ENCODE measurements around the gene STOML1.
"Not testable (repeated sequence)": the region's sequence is repeated elsewhere in the genome, so short reads cannot be mapped to it uniquely, and the experiment has no call there.

STOML1 gene

DNA sequence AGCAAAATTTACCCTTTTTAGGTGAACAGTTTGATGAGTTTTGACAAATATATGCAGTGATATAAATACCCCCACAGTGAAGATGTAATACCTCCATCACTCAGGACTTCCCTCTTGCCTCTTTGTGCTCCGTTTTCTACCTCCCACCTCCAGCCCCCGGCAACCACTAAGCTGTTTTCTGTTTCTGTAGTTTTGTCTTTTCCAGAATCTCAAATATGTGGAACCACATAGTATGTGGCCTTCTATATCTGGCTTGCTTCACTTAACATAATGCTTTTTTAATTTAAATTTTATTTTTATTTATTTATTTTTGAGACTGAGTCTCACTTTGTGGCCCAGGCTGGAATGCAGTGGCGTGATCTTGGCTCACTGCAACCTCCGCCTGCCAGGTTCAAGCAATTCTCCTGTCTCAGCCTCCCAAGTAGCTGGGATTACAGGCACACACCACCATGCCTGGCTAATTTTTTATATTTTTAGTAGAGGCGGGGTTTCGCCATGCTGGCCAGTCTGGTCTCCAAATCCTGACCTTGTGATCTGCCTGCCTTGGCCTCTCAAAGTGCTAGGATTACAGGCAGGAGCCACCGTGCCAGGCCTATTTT is 31.5 kb downstream of the STOML1 start:
- DNase-seq (ENCODE audit: low spot score), result not testable (repeated sequence)

GRCh38 chr15:73959801-73960200 is 32.3 kb downstream of the STOML1 start:
- no peak for DNase-seq (ENCODE audit: low spot score)

DNA sequence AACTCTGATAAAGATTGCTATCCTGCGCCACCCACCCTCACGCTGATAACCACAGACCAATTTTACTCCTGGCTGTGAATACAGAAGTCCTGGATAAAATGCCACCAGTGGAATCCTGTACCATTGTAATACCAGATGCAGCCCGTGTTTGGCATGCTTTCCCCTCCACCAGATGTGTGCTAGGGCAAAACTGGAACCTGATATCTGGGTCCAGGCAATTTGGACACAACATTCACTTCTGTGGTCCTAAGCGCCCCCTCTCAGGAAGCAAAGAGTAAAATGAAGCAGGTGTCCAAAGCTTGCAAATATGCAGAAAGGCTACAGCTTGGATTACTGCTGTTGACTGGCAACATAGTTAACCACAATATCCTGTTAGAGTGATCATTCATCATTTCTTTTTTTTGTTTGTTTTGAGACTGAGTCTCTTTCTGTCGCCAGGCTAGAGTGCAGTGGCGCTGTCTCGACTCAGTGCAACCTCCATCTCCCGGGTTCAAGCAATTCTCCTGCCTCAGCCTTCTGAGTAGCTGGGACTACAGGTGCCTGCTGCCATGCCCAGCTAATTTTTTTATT is 33.0 kb downstream of the STOML1 start:
- DNase-seq (ENCODE audit: low spot score), result peak; percentile 48

DNA sequence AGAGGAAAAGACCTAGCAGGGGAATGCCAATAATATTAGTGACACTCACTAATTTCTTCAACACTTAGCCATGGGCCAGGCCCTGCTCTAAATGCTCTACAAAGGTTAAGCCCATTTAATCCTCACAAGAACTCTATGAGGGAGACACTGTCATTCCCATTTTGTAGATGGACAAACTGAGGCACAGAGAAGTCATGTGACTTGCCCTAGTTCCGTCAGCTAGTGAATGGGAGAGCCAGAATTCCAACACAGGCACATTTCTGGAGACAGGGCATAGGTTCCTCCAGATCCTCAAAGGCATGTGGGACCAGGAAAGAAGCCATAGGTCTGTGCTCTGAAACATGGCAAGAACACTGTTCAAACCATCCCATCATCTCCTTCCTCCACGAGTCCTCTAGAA is 34.3 kb downstream of the STOML1 start:
- no peak for DNase-seq (ENCODE audit: low spot score)

DNA sequence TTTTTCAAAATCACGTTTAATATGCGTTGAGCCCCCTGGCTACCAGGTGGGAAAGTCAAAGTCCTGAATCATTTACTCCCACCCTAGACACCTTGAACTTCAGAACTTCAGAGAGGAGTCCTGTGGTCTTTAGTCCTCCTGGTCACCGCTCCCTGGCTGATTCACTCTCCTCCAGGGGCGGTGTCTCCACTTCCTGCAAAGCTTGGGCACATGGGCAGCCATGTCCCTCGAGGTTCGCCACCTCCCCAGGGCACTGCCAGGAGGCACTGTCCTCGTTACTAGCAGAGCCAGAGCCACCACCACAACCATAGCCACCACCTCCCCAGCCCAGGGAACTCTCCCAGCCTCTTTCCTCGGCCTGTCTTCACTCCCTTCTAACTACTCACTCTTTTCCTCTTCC is 34.8 kb downstream of the STOML1 start:
- no peak for DNase-seq (ENCODE audit: low spot score)

DNA sequence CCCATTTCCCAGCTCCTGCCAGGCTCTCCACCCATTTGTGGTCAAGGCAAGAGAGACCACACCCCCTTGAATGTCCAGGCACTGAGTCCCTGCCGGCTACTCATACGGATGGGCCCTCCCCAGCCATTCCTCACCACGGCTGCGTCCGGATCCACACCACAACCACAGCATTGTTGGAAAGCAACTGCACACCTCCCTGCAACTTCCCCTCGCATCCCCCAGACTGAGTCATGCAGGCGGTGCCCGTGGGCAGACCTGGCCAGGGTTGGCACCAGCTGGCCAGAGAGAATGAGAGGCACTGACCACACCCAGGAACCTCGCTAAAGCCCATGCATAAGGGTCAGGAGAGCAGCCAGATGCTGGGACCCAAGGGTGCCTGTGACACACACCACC is 35.4 kb downstream of the STOML1 start:
- DNase-seq (ENCODE audit: low spot score), result no peak

DNA sequence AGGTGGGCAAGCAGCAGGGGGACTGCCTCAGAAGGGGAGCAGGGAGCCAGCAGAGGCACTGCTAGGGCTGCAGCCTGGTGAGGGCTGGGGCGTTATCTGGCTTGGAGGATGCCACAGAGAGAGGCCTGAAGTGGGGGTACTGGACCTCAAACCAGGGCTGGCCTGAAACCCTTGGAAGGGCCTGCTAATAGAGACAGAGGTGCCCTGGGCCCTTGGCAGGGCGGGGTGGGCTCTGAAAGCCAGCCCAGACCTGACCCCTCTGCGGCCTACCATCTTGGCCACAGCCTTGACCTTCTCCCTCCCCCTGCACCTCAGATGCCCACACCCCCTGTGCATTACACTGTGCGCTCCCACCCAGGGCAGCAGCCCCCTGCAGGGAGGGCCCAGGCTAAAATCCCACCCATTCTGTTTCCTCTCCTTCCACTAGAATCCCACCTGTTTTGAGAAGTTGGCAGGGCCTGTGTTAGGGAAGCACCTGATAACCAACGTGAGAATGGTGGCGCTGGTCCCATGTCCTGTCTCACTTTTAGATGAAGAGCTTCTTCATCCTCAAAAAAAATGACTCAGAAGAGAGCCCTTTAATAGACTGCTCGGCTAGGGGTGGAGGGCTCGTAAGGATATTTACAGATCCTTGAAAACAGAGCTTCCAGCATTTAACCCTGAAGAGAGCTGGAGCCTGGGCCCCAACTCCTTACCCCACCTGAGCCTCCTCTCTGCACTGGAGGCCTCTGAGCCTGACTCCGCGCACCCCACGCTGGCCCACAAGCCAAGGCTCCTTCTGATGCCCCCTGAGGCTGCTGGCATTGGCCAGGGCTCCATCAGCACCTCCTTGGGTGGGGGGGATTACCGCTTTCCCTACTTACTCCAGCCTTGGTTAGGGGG is 36.0 kb downstream of the STOML1 start:
- no peak for DNase-seq (ENCODE audit: low spot score)

DNA sequence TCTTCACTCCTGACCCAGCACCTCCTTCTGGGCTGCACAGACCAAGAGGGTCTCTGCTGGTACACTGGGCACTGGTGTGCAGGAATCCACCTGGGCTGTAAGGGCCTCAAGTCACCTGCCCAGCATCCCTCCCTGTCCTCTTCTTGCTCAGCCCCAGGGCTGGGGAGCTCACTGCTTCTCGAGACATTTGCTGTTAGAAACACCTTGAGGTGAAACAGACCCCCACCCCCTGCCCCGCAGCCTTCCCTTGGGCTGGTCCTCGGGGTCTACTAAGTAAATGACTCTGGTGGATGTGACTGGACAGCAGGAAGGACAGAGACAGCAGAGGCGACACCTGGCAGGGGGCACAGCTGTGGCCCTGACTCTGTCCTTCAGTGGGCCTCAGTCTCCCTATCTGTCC is 36.8 kb downstream of the STOML1 start:
- DNase-seq (ENCODE audit: low spot score), result no peak

DNA sequence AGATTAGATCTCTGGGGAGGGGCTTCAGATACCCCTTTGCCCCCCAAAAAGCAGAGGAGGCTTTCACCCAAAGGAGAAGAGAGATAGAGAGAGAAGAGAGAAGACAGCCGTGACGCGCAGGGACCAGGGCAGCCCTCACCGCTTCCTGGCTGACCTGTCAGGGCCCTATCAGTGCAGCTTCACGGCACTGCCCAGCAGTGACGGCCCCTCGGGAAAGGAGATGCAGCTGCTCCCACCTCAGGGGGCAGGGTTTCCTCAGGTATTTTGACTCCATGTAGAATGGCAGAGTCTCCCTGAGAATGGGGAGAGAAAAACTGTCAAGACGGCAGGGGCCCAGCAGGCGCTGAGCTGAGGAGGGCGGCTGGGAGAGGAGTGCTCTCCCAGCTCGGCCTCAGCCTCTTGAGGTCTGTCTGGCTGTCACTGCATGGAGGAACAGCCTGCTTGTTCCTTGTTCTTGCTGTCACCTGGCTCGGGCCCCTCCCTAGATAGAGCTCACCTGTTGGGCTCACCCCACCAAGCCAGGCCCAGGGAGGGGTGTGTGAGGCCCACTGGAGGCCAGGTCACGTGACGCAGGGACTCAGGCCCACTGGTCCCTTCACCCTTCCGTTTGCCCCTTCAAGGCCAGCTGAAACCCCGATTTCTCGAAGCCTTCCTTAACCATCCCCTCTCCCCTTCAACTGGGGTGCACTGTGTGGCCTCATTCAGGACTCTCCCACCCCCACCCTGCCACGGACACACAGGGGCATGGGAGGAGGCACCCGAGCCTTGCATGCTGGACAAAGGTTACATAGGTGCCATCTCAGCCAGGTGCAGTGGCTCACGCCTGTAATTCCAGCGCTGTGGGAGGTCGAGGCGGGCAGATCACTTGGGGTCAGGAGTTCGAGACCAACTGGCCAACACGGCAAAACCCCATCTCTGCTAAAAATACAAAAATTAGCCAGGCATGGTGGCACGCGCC is 37.6 kb downstream of the STOML1 start:
- no peak for DNase-seq (ENCODE audit: low spot score)

DNA sequence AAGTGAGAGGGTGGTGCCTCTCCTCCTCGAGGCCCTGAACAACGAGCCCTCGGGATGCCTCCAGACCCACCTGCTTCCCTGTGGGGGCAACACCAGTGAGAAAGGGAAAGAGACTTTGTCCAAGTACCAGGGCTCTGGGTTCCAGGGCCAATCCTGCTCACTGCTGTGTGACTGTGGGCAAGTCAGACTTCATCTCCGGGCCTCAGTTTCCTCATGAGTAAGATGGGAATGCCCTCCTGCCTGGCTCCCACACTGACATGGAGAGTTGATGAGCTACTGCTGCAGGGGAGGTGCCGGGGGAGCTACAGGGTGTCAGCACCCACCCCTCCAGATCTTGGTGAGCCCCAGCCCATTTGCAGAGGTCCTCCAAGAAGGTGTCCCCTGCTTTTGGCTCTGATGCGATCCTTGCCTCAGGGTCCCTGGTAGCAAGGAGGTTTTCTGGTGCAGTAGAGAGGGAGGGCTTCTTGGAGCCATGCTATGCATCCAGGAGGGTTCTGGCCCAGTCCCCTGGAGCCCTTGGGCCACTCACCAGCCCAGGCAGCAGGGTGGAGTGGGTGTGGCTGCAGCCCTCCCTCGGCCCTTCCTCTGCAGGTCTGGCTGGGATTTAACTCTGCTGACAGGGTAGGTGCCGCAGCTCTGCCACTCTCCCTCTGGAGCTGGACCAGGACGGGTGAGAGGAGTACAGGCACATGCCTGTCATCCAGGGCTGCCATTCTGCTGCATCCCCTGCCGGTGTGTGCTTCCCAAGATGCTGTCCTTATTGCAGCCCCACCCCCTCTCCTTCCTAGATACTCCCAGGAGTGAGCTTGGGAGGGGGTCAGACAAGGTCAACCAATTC is 39.0 kb downstream of the STOML1 start:
- no peak for DNase-seq (ENCODE audit: low spot score)

DNA sequence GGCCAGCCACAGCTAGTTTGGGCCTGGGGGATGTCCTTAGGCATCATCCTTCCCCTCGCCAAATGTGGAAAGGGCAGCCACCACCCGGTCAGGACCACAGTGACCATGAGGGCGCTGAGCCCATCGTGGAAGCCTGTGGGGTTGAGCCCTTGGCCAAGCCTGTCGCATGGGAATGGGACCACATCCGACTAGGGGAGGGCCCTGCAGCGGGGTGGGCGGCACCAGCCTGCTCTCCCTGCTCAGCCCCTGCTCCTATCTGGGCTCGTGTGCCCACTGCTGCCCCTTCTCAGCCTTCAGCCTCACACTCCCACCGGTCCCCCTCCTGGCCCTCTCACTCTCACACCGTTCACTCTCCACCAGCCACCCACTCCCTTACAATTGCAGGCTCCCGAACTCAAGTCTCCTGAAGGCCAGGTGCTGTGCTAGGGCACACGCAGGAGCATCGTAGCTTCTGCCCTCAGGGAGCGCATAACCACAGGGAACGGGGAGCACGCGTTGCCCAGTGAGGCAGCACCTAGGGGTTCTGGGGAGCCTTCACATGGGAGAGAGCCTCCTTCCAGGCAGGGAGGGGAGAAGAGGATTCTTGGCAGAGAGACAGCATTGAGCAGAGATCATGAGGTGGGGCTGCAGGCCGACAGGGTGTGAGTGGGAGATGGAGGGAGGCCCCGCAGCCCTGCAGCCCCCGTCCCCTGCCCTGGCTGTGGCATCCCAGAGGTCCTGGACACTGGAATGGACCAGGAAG is 39.8 kb downstream of the STOML1 start:
- no peak for DNase-seq (ENCODE audit: low spot score)

DNA sequence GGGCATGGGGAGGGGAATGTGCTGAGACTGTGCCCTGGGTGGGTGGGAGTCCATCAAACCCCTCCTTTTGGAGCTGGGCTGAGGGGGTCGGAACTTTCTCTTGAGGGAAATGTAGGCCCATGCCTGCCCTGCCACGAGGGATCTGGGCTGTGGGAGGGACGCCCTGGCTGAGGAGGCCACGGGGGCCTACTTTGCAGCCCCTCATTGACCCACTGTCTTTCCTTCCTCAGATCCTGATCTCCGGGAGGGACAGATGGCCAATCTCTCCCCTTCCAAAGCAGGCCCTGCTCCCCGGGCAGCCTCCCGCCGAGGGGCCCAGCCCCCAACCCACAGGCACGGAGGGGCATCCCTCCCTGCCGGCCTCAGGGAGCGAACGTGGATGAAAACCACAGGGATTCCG is 40.5 kb downstream of the STOML1 start:
- DNase-seq (ENCODE audit: low spot score), result no peak

DNA sequence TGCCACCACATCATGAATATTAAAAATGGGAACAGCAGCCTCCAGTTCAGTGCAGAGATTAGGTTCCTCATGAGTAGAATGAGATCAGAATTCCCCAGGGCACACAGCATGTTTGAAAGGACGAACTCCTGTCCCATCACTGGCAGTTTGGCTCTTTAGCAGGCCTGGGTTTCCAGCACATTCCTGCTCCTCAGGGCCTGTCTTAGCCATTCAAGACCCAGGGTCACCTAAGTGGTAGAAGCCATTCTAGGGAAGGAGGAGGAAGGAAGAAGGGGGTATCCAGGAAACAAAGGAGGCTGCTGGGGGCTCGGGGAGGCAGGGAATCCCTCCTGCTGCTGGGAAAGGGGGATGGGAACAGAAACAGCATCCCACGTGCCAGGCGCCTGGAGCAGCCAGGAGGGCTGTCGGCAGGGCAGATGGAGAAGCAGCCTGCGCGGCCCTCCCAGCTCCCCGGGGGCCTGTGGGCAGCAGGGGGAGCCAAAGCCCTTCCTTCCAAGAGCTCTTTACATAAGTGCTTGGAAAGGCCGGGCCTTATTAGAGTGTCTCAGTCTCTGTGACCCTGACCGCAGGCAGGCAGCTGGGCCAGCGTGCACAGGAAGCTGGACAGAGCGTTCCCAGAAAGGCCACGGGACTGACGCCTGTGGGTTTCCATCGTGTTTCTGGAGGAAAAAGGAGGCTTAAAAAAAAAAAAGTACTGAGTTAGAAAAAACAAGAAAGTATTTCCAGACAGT is 41.1 kb downstream of the STOML1 start:
- DNase-seq (ENCODE audit: low spot score), result peak; percentile 65

GRCh38 chr15:73950479-73950830 is 41.6 kb downstream of the STOML1 start:
- no peak for DNase-seq (ENCODE audit: low spot score)

- DNase-seq (ENCODE audit: low spot score), result no peak
Measured at GRCh38 chr15:73949496-73949895, 42.6 kb downstream of the STOML1 start.

- no peak for DNase-seq (ENCODE audit: low spot score)
Measured at GRCh38 chr15:73948982-73949381, 43.1 kb downstream of the STOML1 start.

GRCh38 chr15:73948396-73948795 is 43.7 kb downstream of the STOML1 start:
- no peak for DNase-seq (ENCODE audit: low spot score)

GRCh38 chr15:73947651-73948050 is 44.4 kb downstream of the STOML1 start:
- no peak for DNase-seq (ENCODE audit: low spot score)

- no peak for DNase-seq (ENCODE audit: low spot score)
Measured at GRCh38 chr15:73946795-73947370, 45.2 kb downstream of the STOML1 start.
